ENCODE data around the gene WDR55. TPM values are rescaled to one million over a fixed set of nuclear protein-coding genes. Genes with fewer than 3 reads are reported as not detected.
"Not testable (repeated sequence)": the region's sequence is repeated elsewhere in the genome, so short reads cannot be mapped to it uniquely, and the experiment has no call there.

The WDR55 gene
- 27.1 and 28.9 TPM in 2 replicates for total RNA-seq (2014; rRNA removed)
- polyA plus RNA-seq (2012), result 23.1 TPM

GRCh38 chr5:140664359-140665119 lies at the start of gene WDR55:
TSS of gene WDR55 (plus strand) at chr5:140664904. CDS start at chr5:140664913, 9 bp downstream.
- DNase-seq (ENCODE audit: low read depth), result peak; percentile 91

DNA sequence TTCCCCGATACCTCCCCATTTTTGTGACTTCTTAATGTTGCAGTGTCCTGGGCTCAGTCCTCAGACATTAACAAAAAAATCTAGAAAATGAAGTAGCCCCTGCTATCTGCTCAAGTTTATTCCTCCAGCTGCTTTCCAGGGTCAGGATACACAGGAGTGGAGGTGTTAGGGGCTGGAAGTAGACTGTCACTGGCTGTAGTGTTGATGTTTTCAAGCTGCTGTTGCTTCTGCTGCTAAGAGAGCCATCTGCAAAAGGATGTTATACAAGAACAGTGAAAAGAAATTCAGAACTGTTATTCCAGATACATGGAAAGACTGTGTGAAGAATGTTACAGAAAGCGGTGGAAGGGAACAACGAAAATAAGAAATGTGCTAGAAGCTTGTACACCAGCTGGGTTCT lies 42.4 kb upstream of the WDR55 start:
- DNase-seq (ENCODE audit: low read depth), result no peak

- DNase-seq (ENCODE audit: low read depth), result not testable (repeated sequence)
Observed at GRCh38 chr5:140623061-140623460, 41.6 kb upstream of the WDR55 start.

- not testable (repeated sequence) for DNase-seq (ENCODE audit: low read depth)
Observed at GRCh38 chr5:140624886-140625285, 39.8 kb upstream of the WDR55 start.

DNA sequence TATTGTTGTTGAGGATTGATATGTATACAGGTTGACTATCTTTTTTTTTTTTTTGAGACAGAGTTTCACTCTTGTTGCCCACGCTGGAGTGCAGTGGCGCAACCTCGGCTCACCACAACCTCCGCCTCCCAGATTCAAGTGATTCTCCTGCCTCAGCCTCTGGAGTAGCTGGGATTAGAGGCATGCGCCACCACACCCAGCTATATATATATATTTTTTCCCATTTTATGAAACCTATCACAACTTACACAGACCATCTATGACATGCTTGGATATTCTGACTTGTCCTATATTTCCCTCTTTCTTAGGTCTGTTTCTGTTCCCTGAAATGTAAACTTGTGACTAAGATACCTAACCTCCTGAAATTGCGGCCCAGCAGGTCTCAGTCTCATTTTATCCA lies 36.7 kb upstream of the WDR55 start:
- peak; percentile 23 for DNase-seq (ENCODE audit: low read depth)

DNA sequence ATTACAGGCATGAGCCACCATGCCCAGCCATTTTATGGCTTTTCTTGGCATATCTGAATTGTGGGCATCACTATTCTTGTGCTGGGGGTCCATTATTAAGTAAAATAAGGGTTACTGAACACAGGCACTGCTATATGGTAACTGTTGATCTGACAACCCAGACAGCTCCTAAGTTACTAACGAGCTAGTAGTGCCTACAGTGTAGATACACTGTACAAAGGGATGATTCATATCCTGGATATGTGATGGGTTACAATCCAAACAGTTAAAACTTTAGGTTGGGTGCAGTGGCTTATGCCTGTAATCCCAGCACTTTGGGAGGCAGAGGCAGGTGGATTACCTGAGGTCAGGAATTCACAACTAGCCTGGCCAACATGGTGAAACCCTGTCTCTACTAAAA lies 36.0 kb upstream of the WDR55 start:
- no peak for DNase-seq (ENCODE audit: low read depth)

GRCh38 chr5:140630292-140631035 lies 34.2 kb upstream of the WDR55 start:
- peak; percentile 56 for DNase-seq (ENCODE audit: low read depth)

DNA sequence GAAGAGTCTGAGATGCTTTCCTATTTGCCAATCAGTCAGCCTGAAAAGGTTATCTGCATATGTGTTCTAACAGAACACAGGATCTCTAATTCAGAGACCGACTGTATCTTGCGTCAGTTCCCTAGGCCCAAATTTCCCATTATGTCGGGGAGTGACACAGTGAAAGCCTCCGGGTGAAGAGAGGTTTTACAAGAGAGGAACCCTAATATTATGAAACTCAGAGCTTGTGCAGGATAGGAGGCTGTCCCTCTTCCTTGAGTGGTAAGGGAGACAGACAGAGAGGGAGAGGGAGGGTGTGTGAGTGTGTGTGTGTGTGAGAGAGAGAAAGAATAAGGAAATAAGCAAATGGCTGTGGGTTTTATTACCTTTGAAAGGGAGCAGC lies 33.7 kb upstream of the WDR55 start:
- no peak for DNase-seq (ENCODE audit: low read depth)

GRCh38 chr5:140631831-140632365 lies 32.8 kb upstream of the WDR55 start:
- DNase-seq (ENCODE audit: low read depth), result no peak

DNA sequence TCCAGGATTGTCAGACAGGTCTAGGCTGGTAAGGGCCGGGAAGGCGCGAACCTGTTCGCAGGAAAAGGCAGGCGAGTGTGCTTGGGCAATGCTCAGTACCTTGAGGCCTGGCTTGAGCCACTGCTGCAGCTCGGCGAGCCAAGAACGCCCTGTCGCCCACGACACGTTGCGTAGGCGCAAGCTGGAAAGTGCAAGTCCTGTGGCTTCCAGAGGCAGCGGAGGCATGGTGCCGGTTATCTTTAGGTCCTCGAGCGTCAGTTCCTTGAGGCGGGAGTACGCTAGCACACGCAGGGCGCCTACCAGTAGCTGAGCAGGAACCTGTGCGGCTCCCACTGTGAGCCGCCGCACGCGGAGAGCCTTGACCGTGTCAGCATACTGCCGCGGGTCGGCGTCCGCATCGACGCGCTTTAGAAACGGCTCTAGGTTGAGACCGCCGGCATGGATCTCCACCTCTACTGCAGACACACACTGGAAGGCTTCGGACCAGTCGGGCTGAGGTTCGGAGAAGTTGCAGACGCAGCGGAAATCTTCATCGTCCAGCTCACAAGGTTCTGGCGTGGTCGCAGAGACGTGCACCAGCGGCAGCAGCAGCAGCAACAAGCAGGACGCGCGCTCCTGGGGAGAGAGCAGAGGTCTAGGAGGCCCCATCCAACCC lies 32.2 kb upstream of the WDR55 start:
- DNase-seq (ENCODE audit: low read depth), result no peak

GRCh38 chr5:140633021-140633471 lies 31.7 kb upstream of the WDR55 start, which contains the start of gene CD14:
TSS of gene CD14 (minus strand) at chr5:140633175. CDS start at chr5:140633071, 104 bp downstream.
- DNase-seq (ENCODE audit: low read depth), result peak; percentile 59

GRCh38 chr5:140633501-140633900 lies 31.2 kb upstream of the WDR55 start:
- no peak for DNase-seq (ENCODE audit: low read depth)

GRCh38 chr5:140634103-140634502 lies 30.6 kb upstream of the WDR55 start:
- no peak for DNase-seq (ENCODE audit: low read depth)

GRCh38 chr5:140635291-140636257 lies 29.1 kb upstream of the WDR55 start:
- DNase-seq (ENCODE audit: low read depth), result no peak

DNA sequence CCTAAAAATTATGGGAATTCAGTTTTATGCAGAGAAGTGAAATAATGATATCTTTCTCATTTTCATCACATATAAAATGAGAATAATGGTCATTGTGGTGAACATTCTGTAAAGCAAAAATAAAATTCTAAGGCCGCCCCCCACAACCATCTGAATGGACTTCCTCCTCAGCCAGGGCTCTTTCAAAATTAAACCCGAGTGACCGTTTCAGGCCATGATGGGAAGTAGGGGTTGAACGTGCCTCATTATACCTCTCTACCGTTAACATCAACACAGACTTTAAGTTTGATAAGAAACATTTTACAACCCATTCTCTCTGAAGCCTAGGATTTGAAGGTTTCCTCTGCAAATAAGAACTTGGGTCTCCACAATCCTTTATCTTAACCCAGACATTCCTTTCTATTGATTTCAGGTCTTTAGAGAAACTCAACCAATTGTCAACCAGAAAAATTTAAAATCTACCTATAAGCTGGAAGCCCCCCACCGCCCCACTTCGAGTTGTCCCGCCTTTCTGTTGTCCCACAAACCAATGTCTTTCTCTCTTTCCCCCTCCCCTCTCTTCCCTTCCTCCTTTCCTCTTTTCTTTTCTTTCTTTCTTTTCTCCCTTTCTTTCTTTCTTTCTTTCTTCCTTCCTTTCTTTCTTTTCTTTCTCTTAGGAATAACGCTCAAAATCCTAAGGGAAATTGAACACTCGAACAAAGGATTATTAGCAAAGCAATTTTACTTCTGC lies 27.2 kb upstream of the WDR55 start:
- DNase-seq (ENCODE audit: low read depth), result no peak

- not testable (repeated sequence) for DNase-seq (ENCODE audit: low read depth)
Observed at GRCh38 chr5:140638898-140639147, 25.9 kb upstream of the WDR55 start.

DNA sequence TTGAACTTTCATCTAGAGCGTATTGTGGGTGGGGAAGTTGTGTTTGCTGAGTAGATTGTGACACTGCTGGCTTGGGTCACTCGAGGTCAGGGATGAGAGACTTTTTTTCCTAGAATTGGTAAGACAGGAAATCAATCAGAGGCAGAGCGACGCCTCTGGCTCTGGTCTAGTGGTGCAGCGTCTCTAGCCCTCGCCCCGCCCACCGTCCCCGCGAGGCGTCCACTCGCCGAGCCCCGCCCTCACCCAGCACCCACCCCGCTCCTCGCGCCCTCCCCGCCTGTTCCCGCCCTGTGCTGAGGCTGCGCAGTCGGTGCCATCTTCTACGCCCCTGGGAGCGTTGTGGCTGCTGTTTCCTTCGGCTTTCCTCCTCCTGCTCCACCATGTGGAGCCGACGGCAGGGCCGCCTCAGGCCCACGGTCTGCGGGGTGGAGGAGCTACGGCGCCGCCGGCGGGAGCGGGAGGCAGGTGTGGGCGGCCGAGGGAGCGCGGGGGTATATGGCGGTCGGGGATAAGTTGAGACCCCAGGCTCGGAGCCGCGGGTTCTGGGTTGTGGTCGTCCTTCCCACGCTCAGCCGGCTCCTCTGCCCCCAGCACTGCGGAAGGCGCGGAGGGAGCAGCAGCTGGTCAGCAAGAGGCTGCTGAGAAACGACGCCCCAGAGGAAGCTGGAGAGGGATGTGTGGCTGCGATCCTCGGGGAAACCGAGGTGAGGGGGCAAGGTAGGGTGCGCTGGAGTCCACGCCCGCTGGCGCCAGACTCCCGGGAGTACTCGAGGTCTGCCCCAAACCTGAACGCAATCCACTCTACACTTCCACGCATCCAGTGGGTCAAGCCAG lies 25.3 kb upstream of the WDR55 start, which contains the start of gene TMCO6:
Gene TMCO6 (plus strand): TSS at position 304 of the 834 bp plus-strand sequence. CDS start 77 bp downstream, at position 381.
- DNase-seq (ENCODE audit: low read depth), result peak; percentile 97

GRCh38 chr5:140641716-140642115 lies 23.0 kb upstream of the WDR55 start:
- DNase-seq (ENCODE audit: low read depth), result no peak

DNA sequence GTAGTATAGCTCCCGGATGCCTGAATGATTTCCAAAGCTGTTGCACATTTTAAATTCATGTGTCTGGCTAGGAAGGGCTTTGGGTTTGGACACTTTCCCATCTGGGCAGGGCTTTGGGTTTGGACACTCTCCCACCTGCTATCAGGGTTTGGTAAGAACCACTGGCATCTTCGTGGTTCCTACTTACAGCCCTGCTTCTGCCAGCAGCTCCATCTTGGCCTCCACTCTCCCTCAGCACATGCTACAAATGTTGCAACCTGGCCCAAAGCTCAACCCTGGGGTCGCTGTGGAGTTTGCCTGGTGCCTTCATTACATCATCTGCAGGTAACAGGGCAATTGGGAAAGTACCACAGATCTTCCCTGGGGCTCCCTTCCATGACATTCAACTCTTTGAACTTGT lies 22.0 kb upstream of the WDR55 start:
- DNase-seq (ENCODE audit: low read depth), result peak; percentile 52

Data from LHCN-M2 (cell line).